Stromal cell of bone marrow (primary cell): ENCODE measurements around the gene ERBB4.

ENCODE experiments used
- DNase-seq: peaks from one replicate; pipeline ENCODE4 v3.0.0-alpha.2; 2012; ENCODE audit warnings: low read depth

ERBB4 gene

GRCh38 chr2:212364112-212364985 lies 174.3 kb downstream of the ERBB4 start:
- DNase-seq: no peak

GRCh38 chr2:212361174-212361756 lies 177.3 kb downstream of the ERBB4 start:
- DNase-seq: no peak

GRCh38 chr2:212360068-212360460 lies 178.5 kb downstream of the ERBB4 start:
- no peak for DNase-seq

GRCh38 chr2:212359425-212360067 lies 179.1 kb downstream of the ERBB4 start:
- DNase-seq: no peak

- DNase-seq: no peak
These were observed 181.0 kb downstream of the ERBB4 start for GRCh38 chr2:212357606-212358005.

- DNase-seq: no peak
These were observed 184.2 kb downstream of the ERBB4 start for GRCh38 chr2:212354382-212354781.

GRCh38 chr2:212348501-212348900 lies 190.1 kb downstream of the ERBB4 start:
- DNase-seq: no peak

- DNase-seq: no peak
These were observed 191.7 kb downstream of the ERBB4 start for GRCh38 chr2:212346865-212347264.

- no peak for DNase-seq
These were observed 192.6 kb downstream of the ERBB4 start for GRCh38 chr2:212345966-212346365.

GRCh38 chr2:212344131-212344530 lies 194.5 kb downstream of the ERBB4 start:
- no peak for DNase-seq

- DNase-seq: no peak
These were observed 195.4 kb downstream of the ERBB4 start for GRCh38 chr2:212343167-212343566.

- no peak for DNase-seq
These were observed 200.9 kb downstream of the ERBB4 start for GRCh38 chr2:212337486-212338343.

GRCh38 chr2:212337036-212337435 lies 201.6 kb downstream of the ERBB4 start:
- peak; percentile 4 for DNase-seq

GRCh38 chr2:212330263-212330662 lies 208.3 kb downstream of the ERBB4 start:
- DNase-seq: no peak

- DNase-seq: no peak
These were observed 209.7 kb downstream of the ERBB4 start for GRCh38 chr2:212328712-212329496.

- no peak for DNase-seq
These were observed 210.5 kb downstream of the ERBB4 start for GRCh38 chr2:212328136-212328535.

GRCh38 chr2:212327171-212327809 lies 211.3 kb downstream of the ERBB4 start:
- DNase-seq: no peak

GRCh38 chr2:212318636-212319035 lies 220.0 kb downstream of the ERBB4 start:
- DNase-seq: no peak

- DNase-seq: no peak
These were observed 223.9 kb downstream of the ERBB4 start for GRCh38 chr2:212314680-212315079.

GRCh38 chr2:212311807-212312404 lies 226.7 kb downstream of the ERBB4 start:
- DNase-seq: no peak
